Measurements from ENCODE around the gene DNHD1.

- no peak for TF ChIP-seq CTCF (IDR thresholded peaks at IDR 0.05; ENCODE audit: low read length)
- TF ChIP-seq EZH2 (optimal IDR thresholded peaks at IDR 0.05; ENCODE audit: low read depth, low read length) = no peak
Measured at GRCh38 chr11:6563121-6563619, 66.1 kb downstream of the DNHD1 start.

All from MM.1S (cell line).